ENCODE results near the gene CCN6. TPM values are rescaled to one million over a fixed set of nuclear protein-coding genes. Genes with fewer than 3 reads are reported as not detected.

CCN6 gene
- total and polyA plus RNA-seq, 3 donors from 2014 or later: 0.99 to 6.8 (median 3.5) TPM

DNA sequence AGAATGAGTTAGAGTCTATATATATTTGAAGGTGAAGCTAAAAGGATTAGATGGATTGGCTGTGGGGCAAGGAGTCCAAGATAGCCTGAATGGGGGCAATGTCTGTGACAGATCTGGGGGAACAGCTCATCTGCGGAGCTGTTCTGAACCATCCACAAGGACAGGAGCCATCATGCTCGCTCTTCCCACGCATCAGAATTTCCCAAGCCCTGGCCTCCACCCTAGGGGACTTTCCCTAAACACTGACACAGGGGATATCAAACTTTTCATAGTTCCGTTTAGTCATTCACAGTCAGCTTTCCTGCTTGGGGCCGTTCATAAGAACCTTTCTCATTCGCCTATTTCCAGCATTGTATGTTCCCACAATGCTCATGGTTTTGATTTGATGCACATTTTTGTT is 37.6 kb upstream of the CCN6 start:
- no peak for DNase-seq
- Histone ChIP-seq H3K27ac (no peak overlapping the region), H3K9me3 (no peaks in the 10 kb centered on the region), H3K4me1 (peaks cover 3% of the 10 kb centered on the region), H3K36me3 (ENCODE audit: low read depth, missing control alignments) (no peaks in the 10 kb centered on the region), H3K4me3 (no peak overlapping the region), H3K27me3 (no peaks in the 10 kb centered on the region)
- 78 to 85% methylated on average over 5 to 6 of the region's 6 CpGs for whole genome bisulfite sequencing, 2 donors
- intact Hi-C loops (cut with DNase I; ENCODE audit: low total_unique reads): no loop called here
- TF ChIP-seq, protein P1, sequence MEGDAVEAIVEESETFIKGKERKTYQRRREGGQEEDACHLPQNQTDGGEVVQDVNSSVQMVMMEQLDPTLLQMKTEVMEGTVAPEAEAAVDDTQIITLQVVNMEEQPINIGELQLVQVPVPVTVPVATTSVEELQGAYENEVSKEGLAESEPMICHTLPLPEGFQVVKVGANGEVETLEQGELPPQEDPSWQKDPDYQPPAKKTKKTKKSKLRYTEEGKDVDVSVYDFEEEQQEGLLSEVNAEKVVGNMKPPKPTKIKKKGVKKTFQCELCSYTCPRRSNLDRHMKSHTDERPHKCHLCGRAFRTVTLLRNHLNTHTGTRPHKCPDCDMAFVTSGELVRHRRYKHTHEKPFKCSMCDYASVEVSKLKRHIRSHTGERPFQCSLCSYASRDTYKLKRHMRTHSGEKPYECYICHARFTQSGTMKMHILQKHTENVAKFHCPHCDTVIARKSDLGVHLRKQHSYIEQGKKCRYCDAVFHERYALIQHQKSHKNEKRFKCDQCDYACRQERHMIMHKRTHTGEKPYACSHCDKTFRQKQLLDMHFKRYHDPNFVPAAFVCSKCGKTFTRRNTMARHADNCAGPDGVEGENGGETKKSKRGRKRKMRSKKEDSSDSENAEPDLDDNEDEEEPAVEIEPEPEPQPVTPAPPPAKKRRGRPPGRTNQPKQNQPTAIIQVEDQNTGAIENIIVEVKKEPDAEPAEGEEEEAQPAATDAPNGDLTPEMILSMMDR (IDR thresholded peaks at IDR 0.05): no peak
- no peak for TF ChIP-seq POLR2A (IDR thresholded peaks at IDR 0.05)

DNA sequence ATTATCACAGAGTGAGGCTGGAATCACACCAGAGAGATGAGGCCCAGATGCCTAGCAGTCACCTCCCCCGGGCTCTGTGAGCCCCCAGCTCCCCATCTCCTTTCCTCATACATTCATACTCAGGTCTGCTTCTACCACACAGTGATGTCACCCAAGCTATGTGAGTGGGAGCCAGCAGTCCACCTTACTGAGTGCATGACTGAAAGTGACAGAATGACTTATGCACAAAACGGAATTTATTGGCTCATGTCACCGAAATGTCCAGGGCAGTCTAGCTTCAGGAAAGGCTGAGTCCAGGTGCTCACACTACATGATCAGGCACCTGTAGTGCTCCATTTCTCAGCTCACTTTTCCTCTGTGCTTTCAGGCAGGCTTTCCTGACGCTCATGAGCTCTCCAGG is 36.7 kb upstream of the CCN6 start:
- no peak for DNase-seq
- Histone ChIP-seq H3K9me3 (no peaks in the 10 kb centered on the region), H3K27ac (no peak overlapping the region), H3K4me3 (no peak overlapping the region), H3K4me1 (peaks cover 3% of the 10 kb centered on the region), H3K27me3 (no peaks in the 10 kb centered on the region), H3K36me3 (ENCODE audit: low read depth, missing control alignments) (no peaks in the 10 kb centered on the region)
- intact Hi-C loops (cut with DNase I; ENCODE audit: low total_unique reads): no loop called here
- no peak for TF ChIP-seq POLR2A (IDR thresholded peaks at IDR 0.05)
- TF ChIP-seq, protein P1 (IDR thresholded peaks at IDR 0.05): no peak
- 93 to 94% methylated on average over 4 of the region's 4 CpGs for WGBS, 2 donors

DNA sequence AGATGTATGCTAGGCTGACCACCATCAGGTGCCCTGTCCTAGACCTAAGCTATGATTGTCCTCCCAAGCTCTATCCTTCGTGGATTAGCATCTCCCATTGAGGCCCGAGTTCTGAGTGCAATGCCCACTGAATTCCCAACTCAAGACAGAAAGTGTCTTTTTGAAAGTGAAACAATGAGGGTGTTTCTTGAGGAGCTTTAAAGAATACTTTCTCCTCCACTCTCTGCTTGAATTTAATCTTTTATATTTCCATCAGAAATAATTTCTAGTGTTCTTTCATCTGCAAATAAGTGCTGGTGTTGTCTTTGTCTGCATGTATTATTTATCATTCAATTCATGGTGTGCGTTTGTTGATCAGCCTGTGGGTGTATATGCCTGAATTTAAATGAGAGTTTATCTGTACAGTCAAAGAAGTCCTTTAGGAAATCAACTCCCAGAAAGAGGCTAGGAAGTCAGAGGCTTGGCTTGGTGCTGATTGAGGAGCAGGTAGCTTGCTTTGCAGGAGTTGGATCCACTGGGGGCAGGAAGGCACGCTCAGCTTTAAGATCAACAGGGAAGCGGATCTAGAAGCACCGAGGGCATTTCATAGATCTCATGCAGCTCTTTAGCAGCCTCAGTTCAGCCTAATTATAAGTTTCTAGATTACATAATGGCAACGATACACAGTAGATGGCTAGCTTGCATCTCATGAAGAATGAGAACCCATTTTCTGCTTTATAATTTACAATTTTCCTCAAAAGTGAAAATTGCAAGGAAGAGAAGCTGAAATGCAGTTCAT is 36.0 kb upstream of the CCN6 start:
- H3K4me1 ChIP-seq: peaks cover 3% of the 10 kb centered on the region

DNA sequence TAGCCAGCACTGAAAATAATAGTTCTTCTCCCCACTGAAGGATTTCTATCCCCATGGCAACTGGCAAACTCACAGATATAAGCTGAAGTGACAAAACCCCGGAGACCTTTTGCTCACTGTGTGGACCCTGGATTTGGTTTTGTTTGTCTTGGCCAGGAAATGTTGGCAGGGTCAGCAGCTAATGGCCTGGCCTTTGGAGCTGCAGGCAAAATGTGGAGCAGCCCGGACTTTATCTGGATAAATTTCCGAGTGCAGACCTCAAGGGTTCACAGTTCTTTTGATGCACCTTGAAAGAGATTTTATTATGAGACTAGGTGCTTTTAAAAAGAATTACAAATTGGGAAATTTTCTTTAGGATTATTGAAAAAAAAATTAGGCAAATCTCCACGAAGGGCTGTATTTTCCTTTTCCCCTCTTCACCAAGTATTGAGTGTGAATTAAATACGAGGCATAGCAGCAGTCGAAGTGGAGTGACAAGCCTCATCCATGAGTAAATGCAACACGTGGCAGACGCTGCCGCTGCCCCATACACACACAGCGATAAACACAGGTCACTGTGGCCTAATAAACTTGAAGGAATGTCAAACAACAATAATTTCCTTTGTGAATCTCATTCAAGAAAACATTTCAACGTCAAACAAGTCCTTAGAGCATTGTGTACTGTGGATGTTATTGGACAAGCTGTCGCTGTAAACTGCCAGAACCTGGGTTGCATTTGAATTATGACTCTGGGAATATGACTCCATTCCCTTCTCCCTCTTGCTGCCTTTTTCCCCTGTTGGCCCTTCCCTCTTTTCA is 35.1 kb upstream of the CCN6 start:
- H3K4me1 ChIP-seq: peaks cover 3% of the 10 kb centered on the region
- intact Hi-C loops (cut with DNase I; ENCODE audit: low total_unique reads): no loop called here
- peak; percentile 30 for DNase-seq
- H3K9me3 ChIP-seq: no peaks in the 10 kb centered on the region
- H3K4me3 ChIP-seq: no peak overlapping the region
- 41 to 49% methylated on average over 12 of the region's 12 CpGs for WGBS, 2 donors
- no peaks in the 10 kb centered on the region for H3K36me3 ChIP-seq (ENCODE audit: low read depth, missing control alignments)
- H3K27me3 ChIP-seq: no peaks in the 10 kb centered on the region
- no peak overlapping the region for H3K27ac ChIP-seq
- no peak for TF ChIP-seq POLR2A (IDR thresholded peaks at IDR 0.05)
- TF ChIP-seq, protein P1 (IDR thresholded peaks at IDR 0.05): no peak

More for the DNA sequence above, 36.0 kb upstream of the CCN6 start:
- TF ChIP-seq POLR2A (IDR thresholded peaks at IDR 0.05): no peak
- TF ChIP-seq, protein P1 (IDR thresholded peaks at IDR 0.05): no peak
- intact Hi-C loops (cut with DNase I; ENCODE audit: low total_unique reads): no loop called here
- Histone ChIP-seq H3K9me3 (no peaks in the 10 kb centered on the region), H3K27ac (no peak overlapping the region), H3K27me3 (no peaks in the 10 kb centered on the region), H3K4me3 (no peak overlapping the region), H3K36me3 (ENCODE audit: low read depth, missing control alignments) (no peaks in the 10 kb centered on the region)
- 78% methylated on average over 7 of the region's 7 CpGs for WGBS, 2 donors
- no peak for DNase-seq
